ENCODE data around the gene AQP7. TPM values are rescaled to one million over a fixed set of nuclear protein-coding genes. Genes with fewer than 3 reads are reported as not detected.

AQP7 gene
- total and polyA plus RNA-seq, 2 donors (not counting 1 experiment from before 2014, with no cell fraction given): not detected

- Mint-ChIP-seq H3K4me1 (no peaks in the 10 kb centered on the region), H3K4me3 (no peak overlapping the region), H3K27ac (no peak overlapping the region), H3K9me3 (ENCODE audit: insufficient read depth) (no peaks in the 10 kb centered on the region), H3K27me3 (no peaks in the 10 kb centered on the region)
- no peaks in the 10 kb centered on the region for H3K79me2 ChIP-seq (ENCODE audit: control insufficient read depth, insufficient read depth, low read length)
- no peaks in the 10 kb centered on the region for H3K4me1 ChIP-seq (ENCODE audit: control insufficient read depth in 2 of 2, insufficient read depth in 2 of 2, low read length in 2 of 2)
- no peaks in the 10 kb centered on the region for H4K20me1 ChIP-seq (ENCODE audit: control insufficient read depth, insufficient read depth, low read length, poor library complexity, severe bottlenecking)
- DNase-seq (no peak), ATAC-seq (ENCODE audit: low read depth) (no peak)
- no peaks in the 10 kb centered on the region for H3K36me3 ChIP-seq (replicated peaks in 1 of 2; ENCODE audit: control extremely low read depth in 1 of 2, control insufficient read depth in 1 of 2, extremely low read depth in 1 of 2, insufficient read depth in 2 of 2, low read length in 1 of 2)
- H3K9ac ChIP-seq (ENCODE audit: low read length): no peak overlapping the region
- TF ChIP-seq CTCF (IDR thresholded peaks at IDR 0.05): no peak
- no peak for TF ChIP-seq EZH2 (IDR thresholded peaks at IDR 0.05; ENCODE audit: borderline replicate concordance, insufficient read depth, low read depth, low read length, poor library complexity, severe bottlenecking)
- no peak overlapping the region for H3K4me3 ChIP-seq (ENCODE audit: control extremely low read depth in 1 of 5, extremely low read depth in 1 of 5, insufficient read depth in 1 of 5, low read depth in 2 of 5, low read length in 4 of 5)
- no peak overlapping the region for H3K4me2 ChIP-seq (replicated peaks; ENCODE audit: low read depth, low read length, poor library complexity, severe bottlenecking)
- ChIA-PET POLR2A (no interaction called here), CTCF (no interaction called here)
- WGBS (ENCODE audit: insufficient coverage): no CpG with 5 or more reads among the region's 3 CpGs
- intact Hi-C loops (cut with micrococcal nuclease): no loop called here
- no peaks in the 10 kb centered on the region for H3K27me3 ChIP-seq (replicated peaks in 1 of 4; ENCODE audit: control extremely low read depth in 1 of 4, control insufficient read depth in 3 of 4, insufficient read depth in 4 of 4, low read length in 3 of 4)
- no peak overlapping the region for H3K27ac ChIP-seq (ENCODE audit: low read length in 2 of 2)
- H3K9me3 ChIP-seq (ENCODE audit: control extremely low read depth in 1 of 3, control insufficient read depth in 2 of 3, insufficient read depth in 1 of 3, low read length in 2 of 3): no peaks in the 10 kb centered on the region
- no peak overlapping the region for H2AFZ ChIP-seq (ENCODE audit: insufficient read depth, low read depth, low read length, poor library complexity, severe bottlenecking)
These were observed 27.1 kb upstream of the AQP7 start for GRCh38 chr9:33429256-33429985.

- Mint-ChIP-seq H3K27me3 (no peaks in the 10 kb centered on the region), H3K27ac (no peak overlapping the region), H3K9me3 (ENCODE audit: insufficient read depth) (no peaks in the 10 kb centered on the region), H3K4me3 (no peak overlapping the region), H3K4me1 (no peaks in the 10 kb centered on the region)
- no peak for DNase-seq
- POLR2A ChIA-PET: no interaction called here
- Histone ChIP-seq H3K9ac (ENCODE audit: low read length) (no peak overlapping the region), H3K36me3 (replicated peaks in 1 of 2; ENCODE audit: control extremely low read depth in 1 of 2, control insufficient read depth in 1 of 2, extremely low read depth in 1 of 2, insufficient read depth in 2 of 2, low read length in 1 of 2) (no peaks in the 10 kb centered on the region), H3K79me2 (ENCODE audit: control insufficient read depth, insufficient read depth, low read length) (no peaks in the 10 kb centered on the region), H3K27ac (ENCODE audit: low read length in 2 of 2) (no peak overlapping the region), H3K9me3 (ENCODE audit: control extremely low read depth in 1 of 3, control insufficient read depth in 2 of 3, insufficient read depth in 1 of 3, low read length in 2 of 3) (no peaks in the 10 kb centered on the region), H3K4me3 (ENCODE audit: control extremely low read depth in 1 of 5, extremely low read depth in 1 of 5, insufficient read depth in 1 of 5, low read depth in 2 of 5, low read length in 4 of 5) (no peak overlapping the region), H3K4me1 (ENCODE audit: control insufficient read depth in 2 of 2, insufficient read depth in 2 of 2, low read length in 2 of 2) (no peaks in the 10 kb centered on the region), H2AFZ (ENCODE audit: insufficient read depth, low read depth, low read length, poor library complexity, severe bottlenecking) (no peak overlapping the region), H3K4me2 (replicated peaks; ENCODE audit: low read depth, low read length, poor library complexity, severe bottlenecking) (no peak overlapping the region), H4K20me1 (ENCODE audit: control insufficient read depth, insufficient read depth, low read length, poor library complexity, severe bottlenecking) (no peaks in the 10 kb centered on the region), H3K27me3 (replicated peaks in 1 of 4; ENCODE audit: control extremely low read depth in 1 of 4, control insufficient read depth in 3 of 4, insufficient read depth in 4 of 4, low read length in 3 of 4) (no peaks in the 10 kb centered on the region)
- 90% methylated on average over 7 of the region's 7 CpGs for WGBS (ENCODE audit: insufficient coverage)
- no peak for ATAC-seq (ENCODE audit: low read depth)
- CTCF ChIA-PET: no interaction called here
- no peak for TF ChIP-seq CTCF (IDR thresholded peaks at IDR 0.05)
- no peak for TF ChIP-seq EZH2 (IDR thresholded peaks at IDR 0.05; ENCODE audit: borderline replicate concordance, insufficient read depth, low read depth, low read length, poor library complexity, severe bottlenecking)
- intact Hi-C loops (cut with micrococcal nuclease): no loop called here
These were observed 24.5 kb upstream of the AQP7 start for GRCh38 chr9:33426843-33427293.

Data from B cell (primary cell).